Neuron (in vitro differentiated cells): Measurements from ENCODE around the gene HRAS.

ENCODE experiments used
- H2AFZ ChIP-seq: one replicate; pipeline ENCODE4 v1.6.1; 2013; ENCODE audit warnings: low read depth, mild to moderate bottlenecking, inconsistent platforms, low read length, moderate library complexity
- H3K27me3 ChIP-seq: one replicate; pipeline ENCODE4 v1.6.1; 2013; ENCODE audit warnings: low read length; ENCODE audit not compliant: insufficient read depth
- H3K36me3 ChIP-seq: one replicate; pipeline ENCODE4 v1.6.1; 2013; ENCODE audit warnings: low read length; ENCODE audit not compliant: insufficient read depth
- H3K4me1 ChIP-seq: one replicate; pipeline ENCODE4 v1.6.1; 2013; ENCODE audit warnings: low read length; ENCODE audit not compliant: insufficient read depth
- H3K4me3 ChIP-seq: 2 replicates; pipeline ENCODE4 v1.5.1; 2013; ENCODE audit warnings: mild to moderate bottlenecking, low read length, moderate library complexity
- H3K9me3 ChIP-seq: one replicate; pipeline ENCODE4 v1.6.1; 2013; ENCODE audit warnings: low read length

Gene HRAS

DNA sequence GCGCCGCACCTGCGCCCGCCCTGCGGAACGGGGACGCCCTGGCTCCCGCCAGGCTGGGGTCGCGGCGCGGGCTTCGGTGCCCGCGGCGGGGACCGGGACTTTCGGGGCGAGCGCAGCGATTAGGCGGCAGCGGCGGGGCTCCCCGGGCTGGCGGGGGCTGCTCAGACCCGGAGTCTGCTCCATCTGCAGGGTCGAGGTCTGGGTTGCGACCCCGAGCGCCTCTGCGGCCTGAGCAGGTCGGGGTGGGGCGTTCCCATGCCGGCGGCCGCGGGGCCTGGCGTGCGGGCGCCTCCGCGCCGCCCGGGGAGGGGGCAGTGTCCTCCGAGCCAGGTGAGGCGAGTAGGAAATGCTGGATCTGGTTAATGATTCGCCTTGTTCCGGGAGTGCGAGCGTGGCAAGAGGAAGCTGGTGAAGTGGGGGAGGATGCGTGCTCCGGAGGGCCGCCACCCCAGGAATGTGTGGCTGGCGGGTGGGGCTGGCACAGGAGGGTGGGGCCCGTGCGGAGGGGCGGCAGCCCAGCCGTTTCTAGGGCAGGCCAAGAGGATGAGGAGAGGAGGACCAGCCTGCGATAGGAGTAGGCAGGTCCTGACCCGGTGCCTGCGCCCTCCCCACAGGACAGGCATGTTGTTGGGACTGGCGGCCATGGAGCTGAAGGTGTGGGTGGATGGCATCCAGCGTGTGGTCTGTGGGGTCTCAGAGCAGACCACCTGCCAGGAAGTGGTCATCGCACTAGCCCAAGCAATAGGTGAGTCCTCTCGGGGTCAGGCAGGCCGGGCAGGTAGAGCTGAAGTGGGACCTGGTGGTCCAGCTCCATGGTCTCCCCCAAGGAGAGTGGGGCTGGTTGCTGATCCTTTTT, 26.0 kb upstream of the HRAS start:
- peaks cover 15% of the 10 kb centered on the region for H3K4me1 ChIP-seq

DNA sequence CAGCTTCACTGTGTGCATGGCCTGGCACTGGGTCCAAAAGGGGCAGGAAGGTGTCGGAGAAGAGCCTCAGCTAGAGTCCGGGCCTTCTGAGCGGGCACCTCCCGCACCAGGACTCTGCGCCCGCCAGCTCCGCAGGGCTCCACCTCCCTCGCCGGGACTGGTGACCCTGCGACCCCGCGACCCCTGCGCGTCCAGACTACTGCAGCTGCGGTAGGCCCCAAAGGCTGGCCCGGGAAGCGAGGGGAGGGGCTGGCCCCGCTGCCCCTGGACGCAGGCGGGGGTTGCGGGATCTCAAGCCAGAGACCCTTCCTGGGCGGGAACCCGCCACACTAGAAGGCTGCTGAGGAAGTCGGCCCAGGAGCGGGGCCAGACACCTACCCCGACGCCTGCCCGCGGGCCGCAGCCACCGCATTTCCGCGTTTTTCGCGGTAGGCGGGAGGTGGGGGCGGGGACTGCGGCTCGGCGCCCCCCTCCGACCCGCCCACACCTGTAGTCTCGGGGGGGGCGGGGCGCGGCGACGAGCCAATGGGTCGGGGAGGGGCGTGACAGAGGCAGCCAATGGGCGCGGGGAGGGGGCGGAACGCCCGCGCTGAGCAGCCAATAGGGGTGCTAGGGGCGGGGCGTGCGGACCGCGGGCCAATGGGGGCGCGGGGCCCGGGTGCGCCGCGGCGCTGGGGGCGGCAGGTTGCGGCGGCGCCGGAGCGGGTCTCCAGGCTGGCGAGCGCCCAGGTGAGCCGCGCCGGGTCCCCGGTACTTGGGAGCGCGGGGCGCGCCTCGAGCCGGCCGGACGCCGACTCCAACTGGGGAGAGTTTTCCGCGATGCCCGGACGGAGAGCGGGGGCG, 25.1 kb upstream of the HRAS start, which contains the start of the genes LMNTD2 and RASSF7:
Gene LMNTD2, minus strand, starts transcription at position 434 of the 843 bp plus-strand sequence. Its CDS starts 22 bp downstream, at position 412.
Gene RASSF7, plus strand, starts transcription at position 666 of the 843 bp plus-strand sequence. CDS start 799 bp downstream, outside the sequence.
- Histone ChIP-seq H2AFZ (peak within 1 kb of the TSS; percentile 46), H3K9me3 (peaks cover 4% of the 10 kb centered on the region), H3K36me3 (no peaks in the 10 kb centered on the region), H3K4me1 (peaks cover 20% of the 10 kb centered on the region), H3K27me3 (peaks cover 37% of the 10 kb centered on the region), H3K4me3 (peak within 1 kb of the TSS; percentile 58)

More for the DNA sequence above, 26.0 kb upstream of the HRAS start:
- Histone ChIP-seq H3K4me3 (peak overlapping the region; percentile 58), H2AFZ (peak overlapping the region; percentile 46), H3K27me3 (peaks cover 29% of the 10 kb centered on the region), H3K36me3 (no peaks in the 10 kb centered on the region), H3K9me3 (peaks cover 4% of the 10 kb centered on the region)

DNA sequence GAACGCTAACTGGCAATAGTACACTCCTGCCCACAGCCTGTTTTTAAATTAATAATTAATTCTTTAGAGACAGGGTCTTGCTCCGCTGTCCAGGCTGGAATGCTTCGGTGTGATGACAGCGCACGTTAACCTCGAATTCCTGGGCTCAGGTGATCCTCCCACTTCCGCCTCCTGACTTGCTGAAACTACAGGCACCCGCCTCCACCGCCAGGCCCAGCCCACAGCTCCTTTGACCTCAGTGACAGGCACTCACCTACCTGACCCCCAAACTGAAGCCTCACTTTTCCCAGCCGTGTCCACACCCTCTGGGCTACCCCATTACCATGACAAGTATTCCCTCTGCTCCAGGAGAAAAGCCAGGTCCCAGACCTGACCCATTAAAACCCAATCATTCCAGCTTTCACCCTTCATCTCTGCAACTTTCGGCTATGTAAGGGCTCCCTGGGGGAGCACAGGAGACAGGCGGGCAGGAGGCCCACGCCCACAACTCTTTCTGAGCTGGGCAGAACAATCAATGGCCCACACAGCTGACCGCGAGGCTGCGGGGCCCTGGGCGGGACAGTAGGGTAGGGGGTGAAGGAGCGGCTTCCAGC, 24.4 kb upstream of the HRAS start:
- Histone ChIP-seq H3K36me3 (no peaks in the 10 kb centered on the region), H2AFZ (peak overlapping the region; percentile 46), H3K4me1 (peaks cover 23% of the 10 kb centered on the region), H3K4me3 (peak overlapping the region; percentile 58), H3K9me3 (peaks cover 4% of the 10 kb centered on the region), H3K27me3 (peaks cover 37% of the 10 kb centered on the region)

DNA sequence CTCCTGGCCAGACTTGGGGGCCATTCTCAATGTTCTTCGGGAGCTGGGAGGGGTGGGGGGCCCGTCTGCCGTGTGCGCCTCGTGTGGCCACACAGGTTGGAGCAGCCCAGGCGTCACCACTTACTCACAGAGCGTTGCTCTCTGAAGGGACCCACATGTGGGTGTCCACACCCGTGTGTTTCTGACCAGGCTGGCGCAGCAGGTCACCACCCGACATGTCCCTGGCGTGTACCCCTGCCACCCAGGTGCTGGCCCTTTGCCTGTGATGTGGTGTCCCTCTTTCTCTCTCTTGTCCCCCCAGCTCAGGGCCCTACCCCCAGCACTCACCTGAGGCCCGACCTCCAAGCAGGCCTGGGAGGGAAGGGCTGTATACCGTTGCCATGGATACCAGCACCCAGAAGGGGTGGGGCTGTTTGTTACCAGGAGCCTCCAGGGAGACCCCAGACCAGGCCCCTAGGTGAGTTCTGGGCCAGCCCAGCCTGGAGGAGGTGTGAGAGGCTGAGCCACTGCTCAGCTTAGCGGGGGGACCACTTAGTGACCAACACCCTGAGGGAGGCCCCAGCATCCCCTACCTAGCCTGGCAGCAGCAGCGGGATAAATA, 23.7 kb upstream of the HRAS start:
- H3K4me1 ChIP-seq, result peaks cover 28% of the 10 kb centered on the region
- H2AFZ ChIP-seq, result no peak overlapping the region
- peaks cover 37% of the 10 kb centered on the region for H3K27me3 ChIP-seq
- H3K36me3 ChIP-seq, result no peaks in the 10 kb centered on the region
- H3K9me3 ChIP-seq, result peaks cover 4% of the 10 kb centered on the region
- no peak overlapping the region for H3K4me3 ChIP-seq

DNA sequence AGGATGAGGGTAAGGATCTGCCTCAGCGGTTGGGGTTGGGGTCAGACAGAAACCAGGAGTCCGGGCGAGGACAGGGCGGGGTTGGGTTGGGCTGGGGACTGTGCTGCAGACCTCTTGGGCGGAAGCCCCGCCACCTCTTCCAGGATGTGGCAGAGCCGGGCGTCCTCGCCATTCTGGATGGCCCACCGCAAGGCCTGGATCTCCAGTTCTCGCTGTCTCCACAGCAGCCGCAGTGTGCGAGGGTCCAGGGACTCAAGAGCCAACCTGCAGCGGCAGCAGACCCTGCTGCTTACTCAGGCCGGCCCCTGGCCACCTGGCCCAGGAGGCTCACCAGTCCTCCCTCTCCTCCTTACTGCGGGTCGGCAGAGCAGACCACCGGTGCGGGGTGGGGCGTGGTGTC, 23.1 kb upstream of the HRAS start:
- H2AFZ ChIP-seq, result no peak overlapping the region
- peaks cover 37% of the 10 kb centered on the region for H3K27me3 ChIP-seq
- peaks cover 4% of the 10 kb centered on the region for H3K9me3 ChIP-seq
- H3K4me1 ChIP-seq, result peaks cover 30% of the 10 kb centered on the region
- H3K36me3 ChIP-seq, result no peaks in the 10 kb centered on the region
- no peak overlapping the region for H3K4me3 ChIP-seq

DNA sequence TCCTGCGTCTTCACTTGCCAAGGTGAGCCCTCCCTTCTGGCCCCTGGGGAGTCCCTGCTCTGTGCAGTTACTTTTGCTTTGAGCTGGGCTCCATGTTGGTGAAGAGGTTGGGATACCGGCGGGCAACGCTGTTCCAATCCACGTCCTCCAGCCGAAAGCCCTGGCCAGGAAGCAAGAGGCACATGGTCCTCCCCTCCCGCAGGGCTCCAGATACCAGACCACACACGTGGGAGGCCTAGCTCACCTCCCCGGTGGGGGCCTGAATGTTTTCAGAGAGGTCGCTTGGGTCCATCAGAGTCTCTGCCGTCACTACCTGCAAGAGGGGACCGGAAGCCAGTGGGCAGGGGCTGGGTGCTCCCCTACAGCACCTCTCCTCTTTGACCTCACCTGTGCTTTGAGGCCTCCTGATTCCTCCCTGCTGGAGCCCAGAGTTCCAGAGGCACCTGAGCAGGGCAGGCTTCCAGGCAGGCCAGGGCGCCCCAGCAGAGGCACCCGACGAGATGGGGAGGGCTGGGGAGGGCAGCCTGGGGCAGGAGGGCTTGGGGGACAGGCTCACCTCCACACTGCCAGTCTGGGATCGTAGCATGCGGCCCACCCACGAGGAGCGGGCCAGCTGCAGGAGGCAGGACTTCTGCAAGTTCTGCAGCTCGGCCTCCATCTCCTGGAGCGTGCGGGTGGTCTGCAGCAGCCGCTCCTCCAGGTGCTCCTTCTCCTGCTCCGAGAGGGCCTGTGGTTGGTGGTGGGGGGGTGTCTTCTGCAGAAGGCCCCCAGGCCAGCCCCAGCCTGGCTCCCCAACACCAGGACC, 22.2 kb upstream of the HRAS start:
- Histone ChIP-seq H3K9me3 (peaks cover 4% of the 10 kb centered on the region), H3K27me3 (peaks cover 37% of the 10 kb centered on the region), H3K4me1 (peaks cover 31% of the 10 kb centered on the region), H3K36me3 (no peaks in the 10 kb centered on the region), H3K4me3 (no peak overlapping the region), H2AFZ (no peak overlapping the region)

DNA sequence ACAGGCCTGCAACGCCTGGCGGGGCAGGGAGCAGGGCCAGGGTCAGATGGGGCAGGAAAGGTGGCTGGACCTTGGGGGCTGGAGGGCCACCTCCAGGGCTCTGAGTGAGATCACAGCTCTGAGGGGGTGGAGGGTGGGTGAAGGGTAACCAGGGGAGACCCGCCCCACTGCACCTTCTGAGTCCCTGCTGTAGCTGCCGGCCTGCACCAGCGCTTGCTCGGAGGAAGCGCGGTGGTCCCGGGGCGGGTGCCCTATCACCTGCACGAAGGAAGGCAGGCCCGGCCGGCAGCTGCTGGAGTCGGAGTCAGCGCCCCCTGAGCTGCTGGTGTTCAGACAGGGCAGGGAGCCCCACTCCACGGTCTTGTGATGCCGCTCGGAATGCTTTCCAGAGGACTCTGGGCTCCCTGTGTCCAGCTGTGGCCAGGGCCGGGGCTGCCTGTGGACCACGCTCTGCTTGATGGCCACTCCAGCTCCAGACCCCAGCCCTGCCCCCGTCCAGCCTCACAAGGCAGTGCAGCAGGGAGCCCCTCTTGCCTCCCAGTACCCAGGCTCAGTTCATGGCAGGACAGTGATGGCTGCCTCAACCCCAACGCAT, 21.4 kb upstream of the HRAS start:
- H3K4me3 ChIP-seq, result no peak overlapping the region
- no peaks in the 10 kb centered on the region for H3K36me3 ChIP-seq
- H3K27me3 ChIP-seq, result peaks cover 37% of the 10 kb centered on the region
- no peak overlapping the region for H2AFZ ChIP-seq
- peaks cover 4% of the 10 kb centered on the region for H3K9me3 ChIP-seq
- H3K4me1 ChIP-seq, result peaks cover 28% of the 10 kb centered on the region

DNA sequence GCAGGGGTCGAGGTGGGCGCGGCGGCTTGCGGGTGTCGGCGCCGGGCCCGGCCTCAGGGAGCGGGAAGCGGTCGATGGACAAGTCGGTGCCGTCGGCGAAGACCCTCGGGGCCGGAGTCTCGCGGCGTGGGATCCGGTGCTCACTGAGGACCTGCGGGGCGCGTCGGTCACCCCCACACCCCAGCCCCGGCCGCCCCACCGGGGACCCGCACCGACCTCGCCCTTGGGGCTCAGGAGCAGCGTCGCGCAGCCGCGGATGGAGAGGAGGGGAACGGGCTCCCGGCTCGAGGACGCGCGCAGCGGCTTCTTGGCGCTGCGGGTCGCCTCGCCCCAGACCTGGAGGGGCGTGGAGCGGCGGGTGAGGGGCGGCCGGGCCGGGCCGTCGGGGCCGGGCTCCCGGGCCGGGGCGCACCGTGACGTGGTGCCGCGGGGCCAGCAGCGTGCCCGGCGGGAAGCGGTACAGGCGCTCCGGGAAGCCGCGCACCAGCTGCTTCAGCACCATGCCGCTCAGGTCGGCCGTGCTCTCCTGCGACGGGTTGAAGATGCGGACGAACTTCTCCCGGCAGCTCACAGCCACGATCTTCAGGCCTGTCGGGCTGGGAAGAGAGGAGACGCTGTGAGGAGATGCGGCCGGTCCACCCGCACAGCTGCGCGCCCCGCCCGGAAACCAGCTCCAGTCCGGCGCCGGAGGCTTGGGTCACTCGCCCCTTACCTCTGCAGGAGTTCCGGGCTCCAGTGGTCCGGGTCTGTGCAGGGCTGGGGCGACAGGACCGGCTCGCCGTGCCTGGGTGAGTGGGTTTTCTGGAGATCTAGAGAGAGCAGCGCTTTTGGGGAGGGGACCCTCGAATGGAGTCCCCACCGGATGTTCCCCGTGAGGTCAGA, 20.6 kb upstream of the HRAS start:
- H3K27me3 ChIP-seq, result peaks cover 37% of the 10 kb centered on the region
- H2AFZ ChIP-seq, result no peak overlapping the region
- peaks cover 23% of the 10 kb centered on the region for H3K4me1 ChIP-seq
- H3K36me3 ChIP-seq, result no peaks in the 10 kb centered on the region
- peaks cover 4% of the 10 kb centered on the region for H3K9me3 ChIP-seq
- no peak overlapping the region for H3K4me3 ChIP-seq

DNA sequence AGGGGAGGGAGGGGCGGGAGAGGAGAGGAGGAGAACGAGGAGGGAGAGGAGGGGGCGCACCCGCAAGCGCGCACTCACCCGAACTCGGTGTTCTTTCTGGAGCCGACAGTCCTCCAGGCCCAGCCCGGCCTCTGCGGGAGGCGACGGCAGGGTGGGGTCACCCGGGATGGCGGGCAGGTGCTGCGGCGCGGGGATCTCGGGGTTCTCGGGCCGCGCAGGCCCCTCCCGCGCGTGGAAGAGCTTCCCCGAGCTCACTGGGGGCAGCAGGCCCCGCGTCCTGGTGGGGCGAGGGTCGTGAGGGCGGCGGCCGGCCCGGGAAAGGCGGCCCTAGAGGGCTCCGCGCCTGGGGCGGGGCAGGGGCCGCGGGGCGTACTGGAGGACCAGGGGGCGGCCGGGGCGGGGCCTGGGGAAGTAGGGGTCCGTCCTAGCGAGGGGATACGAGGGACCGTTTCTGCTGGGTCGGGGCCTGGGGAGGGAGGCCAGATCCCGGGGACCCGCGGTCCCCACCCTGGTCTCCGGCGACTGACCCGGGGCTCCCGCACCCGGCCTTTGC, 19.9 kb upstream of the HRAS start:
- peaks cover 22% of the 10 kb centered on the region for H3K4me1 ChIP-seq
- H3K27me3 ChIP-seq, result peaks cover 37% of the 10 kb centered on the region
- no peaks in the 10 kb centered on the region for H3K36me3 ChIP-seq
- H3K9me3 ChIP-seq, result peaks cover 4% of the 10 kb centered on the region
- peak overlapping the region; percentile 32 for H3K4me3 ChIP-seq
- no peak overlapping the region for H2AFZ ChIP-seq

DNA sequence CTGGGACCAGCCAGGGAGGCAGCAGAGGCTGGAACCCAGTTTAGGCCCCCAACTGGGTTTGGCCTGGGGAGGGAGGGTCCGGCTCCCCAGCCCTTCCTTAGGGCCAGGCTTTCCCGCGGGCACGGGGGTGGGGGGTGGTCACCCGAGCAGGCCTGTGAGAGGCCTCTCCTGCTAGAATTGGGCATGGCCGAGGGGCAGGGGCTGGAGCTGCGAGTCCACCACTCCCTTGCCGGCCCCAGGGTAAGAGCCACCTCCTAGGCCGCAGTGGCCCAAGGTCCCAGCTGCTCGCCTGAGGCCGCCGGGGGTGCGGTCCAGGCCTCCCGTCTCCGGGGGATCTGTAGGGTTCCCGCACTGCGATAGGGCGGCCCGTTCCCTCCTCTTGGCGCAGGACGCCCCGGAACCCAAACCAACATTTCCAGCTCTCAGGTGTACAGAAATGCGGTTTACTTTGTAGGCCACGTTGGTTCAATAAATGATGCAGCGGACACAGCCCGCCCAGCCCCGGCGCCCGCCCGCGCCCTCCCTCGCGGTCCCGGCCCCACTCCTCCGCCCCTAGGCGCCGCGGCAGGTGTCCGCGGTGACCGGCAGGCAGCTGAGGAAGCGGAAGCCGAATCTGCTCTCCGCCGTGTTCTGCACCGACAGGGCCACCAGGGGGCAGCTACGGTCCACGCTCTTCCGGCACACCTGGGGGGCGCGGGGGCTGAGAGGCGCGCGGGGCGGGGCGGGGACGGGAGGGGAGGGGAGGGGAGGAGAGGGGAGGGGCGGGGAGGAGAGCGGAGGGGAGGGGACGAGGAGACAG, 19.3 kb upstream of the HRAS start:
- Histone ChIP-seq H3K4me3 (no peak overlapping the region), H3K36me3 (no peaks in the 10 kb centered on the region), H3K4me1 (peaks cover 16% of the 10 kb centered on the region), H2AFZ (peak overlapping the region; percentile 57), H3K27me3 (peaks cover 37% of the 10 kb centered on the region), H3K9me3 (peaks cover 4% of the 10 kb centered on the region)
